DOHH2 (cell line): ENCODE data around the gene MTNR1B.

ENCODE experiments used
- H3F3A ChIP-seq: fragments of 200-600 bp; sonication (generic), shearing (Covaris generic); 2 replicates; pipeline ENCODE4 v1.6.0; 2016; ENCODE audit warnings: antibody characterized with exemption, mild to moderate bottlenecking; ENCODE audit not compliant: control insufficient read depth, insufficient read depth
- H3K27ac ChIP-seq: fragments of 200-600 bp; sonication (generic); 2 replicates; pipeline ENCODE4 v1.5.1; 2014; ENCODE audit warnings: low read depth, mild to moderate bottlenecking, low read length, moderate library complexity
- H3K27me3 ChIP-seq: fragments of 200-600 bp; sonication (generic); 2 replicates; pipeline ENCODE4 v1.6.1; 2014; ENCODE audit warnings: mild to moderate bottlenecking, low read length, mixed read lengths; ENCODE audit not compliant: control insufficient read depth
- H3K36me3 ChIP-seq: fragments of 200-600 bp; sonication (generic); 2 replicates; pipeline ENCODE4 v1.6.1; 2014; ENCODE audit warnings: mild to moderate bottlenecking, low read length, moderate library complexity, mixed read lengths; ENCODE audit not compliant: control insufficient read depth
- H3K4me1 ChIP-seq: fragments of 200-600 bp; sonication (generic); 2 replicates; pipeline ENCODE4 v1.6.1; 2014; ENCODE audit warnings: mild to moderate bottlenecking, low read length, mixed read lengths; ENCODE audit not compliant: control insufficient read depth
- H3K4me2 ChIP-seq: fragments of 200-600 bp; sonication (generic); 2 replicates; pipeline ENCODE4 v1.6.0; 2014; ENCODE audit warnings: mild to moderate bottlenecking, low read length, moderate library complexity
- H3K4me3 ChIP-seq: fragments of 200-600 bp; sonication (generic); 2 replicates; pipeline ENCODE4 v1.5.1; 2014; ENCODE audit warnings: mild to moderate bottlenecking, low read length, mixed read lengths
- H3K79me2 ChIP-seq: fragments of 200-600 bp; sonication (generic); 2 replicates; pipeline ENCODE4 v1.6.1; 2014; ENCODE audit warnings: mild to moderate bottlenecking, low read length, mixed read lengths; ENCODE audit not compliant: control insufficient read depth
- H3K9me2 ChIP-seq: fragments of 200-600 bp; sonication (generic); replicated peaks from 2 replicates; pipeline ENCODE4 v1.6.1; 2014; ENCODE audit warnings: mild to moderate bottlenecking, low read length, mixed read lengths; ENCODE audit not compliant: control insufficient read depth
- H3K9me3 ChIP-seq: fragments of 200-600 bp; sonication (generic); 2 replicates; pipeline ENCODE4 v1.6.1; 2014; ENCODE audit warnings: antibody characterized with exemption, low read length, mixed read lengths; ENCODE audit not compliant: control insufficient read depth, insufficient read depth
- H4K20me1 ChIP-seq: fragments of 200-600 bp; sonication (generic); 2 replicates; pipeline ENCODE4 v1.6.0; 2014; ENCODE audit warnings: low read depth, mild to moderate bottlenecking, antibody characterized with exemption, low read length, moderate library complexity; ENCODE audit not compliant: control insufficient read depth, insufficient read depth
- CTCF ChIP-seq: fragments of 200-600 bp; sonication (generic); IDR thresholded peaks from one replicate; pipeline ENCODE4 v1.5.1; 2014; ENCODE audit warnings: antibody characterized with exemption, mild to moderate bottlenecking, low read depth, low read length; ENCODE audit not compliant: poor library complexity, severe bottlenecking
- EZH2phosphoT487 ChIP-seq: fragments of 200-600 bp; sonication (generic); IDR thresholded peaks from 2 replicates; pipeline ENCODE4 v1.6.1; 2017; ENCODE audit warnings: borderline replicate concordance, mild to moderate bottlenecking, antibody characterized with exemption, low read length, moderate library complexity, mixed read lengths

MTNR1B gene

GRCh38 chr11:93025558-93026255 lies 56.3 kb downstream of the MTNR1B start:
- Histone ChIP-seq H3K9me2 (no peaks in the 10 kb centered on the region), H3K4me3 (no peak overlapping the region), H3K4me1 (no peaks in the 10 kb centered on the region), H3K27ac (no peak overlapping the region), H3K79me2 (no peaks in the 10 kb centered on the region), H3F3A (no peaks in the 10 kb centered on the region), H3K4me2 (no peak overlapping the region), H3K36me3 (no peaks in the 10 kb centered on the region), H3K9me3 (no peaks in the 10 kb centered on the region), H4K20me1 (no peaks in the 10 kb centered on the region), H3K27me3 (0 out of 2 replicates have a peak, but pooled peaks cover 2% of the 10 kb centered on the region)
- TF ChIP-seq CTCF (no peak), EZH2phosphoT487 (no peak)

DNA sequence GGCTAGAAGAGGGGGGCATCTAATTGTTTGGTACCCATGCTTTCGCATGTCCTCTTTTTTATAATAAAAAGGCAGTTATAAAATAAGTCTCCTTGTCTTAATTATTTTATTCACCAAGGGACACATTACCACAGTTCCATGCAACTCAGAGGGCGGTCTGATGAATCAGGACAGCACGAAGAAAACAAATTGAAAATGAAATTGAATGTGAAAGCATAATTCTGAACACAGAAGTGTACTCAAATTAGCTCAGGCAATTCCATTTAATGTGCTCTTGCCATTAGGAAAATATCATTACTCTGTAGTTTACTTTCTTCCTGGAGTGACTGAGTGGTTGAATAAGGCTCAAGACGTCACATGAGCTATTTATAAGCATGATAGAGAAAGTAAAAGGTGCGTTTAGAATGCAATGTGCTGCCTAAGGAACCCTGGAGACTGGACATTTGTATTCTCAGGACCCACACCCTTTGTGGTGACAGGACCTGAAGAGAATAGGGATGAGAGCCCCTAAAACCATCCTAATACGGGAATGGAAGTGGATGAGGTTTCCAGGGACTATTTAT lies 59.6 kb downstream of the MTNR1B start:
- H3K27me3 ChIP-seq = 0 out of 2 replicates have a peak, but pooled peaks cover 2% of the 10 kb centered on the region
- no peaks in the 10 kb centered on the region for H3K9me3 ChIP-seq
- no peak overlapping the region for H3K4me3 ChIP-seq
- H3K9me2 ChIP-seq = no peaks in the 10 kb centered on the region
- H3K27ac ChIP-seq = no peak overlapping the region
- no peaks in the 10 kb centered on the region for H3K4me1 ChIP-seq
- no peaks in the 10 kb centered on the region for H3K79me2 ChIP-seq
- H3F3A ChIP-seq = no peaks in the 10 kb centered on the region
- no peaks in the 10 kb centered on the region for H4K20me1 ChIP-seq
- H3K4me2 ChIP-seq = no peak overlapping the region
- H3K36me3 ChIP-seq = no peaks in the 10 kb centered on the region
- TF ChIP-seq EZH2phosphoT487 (no peak), CTCF (no peak)

DNA sequence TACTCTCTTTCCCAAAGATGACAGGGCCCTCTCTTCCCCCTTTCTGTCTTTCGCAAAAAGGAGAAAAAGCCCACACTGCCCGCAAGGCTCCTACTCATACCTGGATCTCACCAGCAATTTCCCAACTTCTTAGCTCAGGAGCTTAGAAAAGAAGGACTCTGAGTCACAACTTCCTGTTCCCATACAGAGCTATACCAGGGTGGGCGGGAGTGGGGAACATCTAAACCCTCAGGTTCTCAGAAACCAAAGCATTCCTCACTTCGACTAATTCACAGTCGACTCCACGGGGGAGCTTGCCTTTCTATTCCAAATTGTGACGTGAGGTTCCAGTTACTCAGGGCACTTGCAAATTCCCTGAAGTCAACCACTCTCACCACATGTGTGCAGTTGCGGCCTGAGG lies 61.9 kb downstream of the MTNR1B start:
- Histone ChIP-seq H3K4me1 (no peaks in the 10 kb centered on the region), H3K9me2 (no peaks in the 10 kb centered on the region), H3K9me3 (no peaks in the 10 kb centered on the region), H4K20me1 (no peaks in the 10 kb centered on the region), H3F3A (no peaks in the 10 kb centered on the region), H3K4me2 (no peak overlapping the region), H3K27me3 (0 out of 2 replicates have a peak, but pooled peaks cover 2% of the 10 kb centered on the region), H3K79me2 (no peaks in the 10 kb centered on the region), H3K27ac (no peak overlapping the region), H3K36me3 (no peaks in the 10 kb centered on the region), H3K4me3 (no peak overlapping the region)
- TF ChIP-seq EZH2phosphoT487 (no peak), CTCF (no peak)
